GM12878 (cell line): ENCODE data around the gene TGFB2. TPM values are rescaled to one million over a fixed set of nuclear protein-coding genes. Genes with fewer than 3 reads are reported as not detected.

Experiments used
- ATAC-seq: fragments of 200-7000 bp; cut with Tn5 transposase; 3 replicates; pipeline ENCODE4 v1.9.1; 2020; ENCODE audit warnings: mild to moderate bottlenecking, moderate library complexity
- BruUV-seq: library from RNA; stranded (reverse); fragments of 400-500 nt; replicated peaks from 2 replicates; lab custom pipeline; 2021; lab: Mats Ljungman, UMichigan
- CTCF ChIA-PET: fragments of 300-600 bp; sonication (Branson Sonifier 250); formaldehyde crosslinking; extraction: SDS; loops from one replicate; lab custom pipeline; 2021; ENCODE audit warnings: inconsistent platforms; lab: Yijun Ruan, JAX
- POLR2A ChIA-PET: fragments of 350-600 bp; formaldehyde crosslinking; extraction: SDS; loops from one replicate; lab custom pipeline; 2021; ENCODE audit warnings: inconsistent platforms; lab: Charles Lee
- RAD21 ChIA-PET: fragments of 300-600 bp; sonication (Branson Sonifier 250); formaldehyde crosslinking; loops from one replicate; lab custom pipeline; 2023; ENCODE audit warnings: antibody characterized with exemption; ENCODE audit not compliant: unreplicated experiment; lab: Charles Lee
- SMC1A ChIA-PET: fragments of 300-600 bp; sonication (Branson Sonifier 250); formaldehyde crosslinking; loops from one replicate; lab custom pipeline; 2023; ENCODE audit not compliant: unreplicated experiment, uncharacterized antibody; lab: Charles Lee
- DNase-seq: peaks from one replicate; pipeline ENCODE4 v3.0.0-alpha.2; 2011; ENCODE audit warnings: low read depth, low spot score
- FAIRE-seq: peaks from 3 replicates; lab custom pipeline; 2011; peaks lifted over from hg19 to GRCh38; lab: Jason Lieb, UNC
- H2AFZ ChIP-seq: 2 replicates; pipeline ENCODE4 v1.6.0; 2011; ENCODE audit warnings: low read depth, low read length, control low read depth; ENCODE audit not compliant: control insufficient read depth
- H3K27ac ChIP-seq: 2 replicates; pipeline ENCODE4 v1.5.1; 2011; ENCODE audit warnings: control low read depth; ENCODE audit not compliant: control insufficient read depth, insufficient read depth
- H3K27me3 ChIP-seq, 2 experiments: replicated peaks in 1 of 2; 2 replicates each; pipeline versions ENCODE4 v1.6.0 to v1.6.1; 2011; ENCODE audit warnings: low read length in 1 of 2; ENCODE audit not compliant: control insufficient read depth in 2 of 2, insufficient read depth in 2 of 2
- H3K36me3 ChIP-seq, 2 experiments: 2 replicates each; pipeline ENCODE4 v1.5.1; 2011; ENCODE audit warnings: low read length in 1 of 2; ENCODE audit not compliant: control insufficient read depth in 2 of 2, insufficient read depth in 2 of 2
- H3K4me1 ChIP-seq: 2 replicates; pipeline ENCODE4 v1.6.1; 2011; ENCODE audit warnings: mild to moderate bottlenecking, low read length, moderate library complexity, mixed read lengths; ENCODE audit not compliant: control insufficient read depth, insufficient read depth
- H3K4me2 ChIP-seq: 2 replicates; pipeline ENCODE4 v1.6.0; 2011; ENCODE audit warnings: control low read depth; ENCODE audit not compliant: control insufficient read depth, insufficient read depth
- H3K4me3 ChIP-seq: fragments of 200-600 bp; sonication (generic); 2 replicates; pipeline ENCODE4 v1.5.1; 2016
- H3K79me2 ChIP-seq: 2 replicates; pipeline ENCODE4 v1.6.0; 2011; ENCODE audit warnings: low read length; ENCODE audit not compliant: control insufficient read depth, insufficient read depth
- H3K9ac ChIP-seq: 2 replicates; pipeline ENCODE4 v1.8.0; 2011; ENCODE audit warnings: low read length, control low read depth, mixed read lengths; ENCODE audit not compliant: control insufficient read depth, insufficient read depth
- H3K9me3 ChIP-seq: replicated peaks from 3 replicates; pipeline ENCODE4 v1.5.1; 2011; ENCODE audit warnings: mild to moderate bottlenecking, low read length; ENCODE audit not compliant: control insufficient read depth, insufficient read depth
- H4K20me1 ChIP-seq: 2 replicates; pipeline ENCODE4 v1.6.0; 2011; ENCODE audit not compliant: control insufficient read depth, insufficient read depth
- ATF3 ChIP-seq: IDR thresholded peaks from 2 replicates; pipeline ENCODE4 v1.6.1; 2011; ENCODE audit warnings: low read depth, mild to moderate bottlenecking, low read length, moderate library complexity, borderline replicate concordance; ENCODE audit errors: extremely low read depth
- E4F1 ChIP-seq: fragments of 450-650 bp; IDR thresholded peaks from 2 replicates; pipeline ENCODE4 v1.6.1; 2018; ENCODE audit warnings: borderline replicate concordance, mild to moderate bottlenecking; ENCODE audit not compliant: partially characterized antibody
- POU2F2 ChIP-seq: IDR thresholded peaks from 3 replicates; pipeline ENCODE4 v1.6.1; 2011; ENCODE audit warnings: low read depth, mild to moderate bottlenecking, low read length, borderline replicate concordance
- SIX5 ChIP-seq: IDR thresholded peaks from 2 replicates; pipeline ENCODE4 v1.6.1; 2011; ENCODE audit warnings: mild to moderate bottlenecking, low read depth, low read length, moderate library complexity; ENCODE audit not compliant: severe bottlenecking
- TBL1XR1 ChIP-seq: IDR thresholded peaks from 2 replicates; pipeline ENCODE4 v1.6.1; 2012; ENCODE audit warnings: low read depth, low read length, improper control_type of control experiment
- ZNF274 ChIP-seq: IDR thresholded peaks from one replicate; pipeline ENCODE4 v1.8.0; 2011; ENCODE audit not compliant: insufficient read length, insufficient read depth
- in situ Hi-C: fragments of 300-500 bp; cut with MboI; formaldehyde crosslinking; loops from 9 replicates; pipeline ENCODE4 v1.14.3; 2018; ENCODE audit warnings: mixed read lengths
- intact Hi-C: fragments of 100-400 bp; cut with micrococcal nuclease; formaldehyde crosslinking; loops from one replicate; pipeline ENCODE4 v1.14.2; 2022; ENCODE audit not compliant: unreplicated experiment
- polyA plus RNA-seq, 11 experiments: library from polyadenylated mRNA; depleted of rRNA in 4 of 11; unstranded in 6 of 11; stranded (reverse) in 5 of 11; fragments of >200 nt; fragmentation: Nextera tagmentation in 4 of 11; fragmentation: Illumina TruSeq in 1 of 11; extraction: Ambion mirVana in 4 of 11; extraction: Trizol in 1 of 11; gene quantifications; 1 replicate in 1 of 11; 2 replicates in 10 of 11; pipeline versions ENCODE4 v1.2.1 to v1.2.3, GENCODE V29; 2011 to 2016; ENCODE audit warnings: inconsistent platforms in 2 of 11, missing spikeins in 2 of 11, low read depth in 1 of 11
- total RNA-seq, 4 experiments: library from RNA; depleted of rRNA in 3 of 4; stranded (reverse); fragments of >200 nt in 3 of 4; fragmentation: Illumina TruSeq in 1 of 4; extraction: Trizol in 1 of 4; gene quantifications; 2 replicates each; pipeline versions ENCODE4 v1.2.1 to v1.2.3, GENCODE V29; 2013 to 2021
- TF ChIP-seq, protein P1 (sequence below): IDR thresholded peaks from 2 replicates; pipeline ENCODE4 v1.6.1; 2012; ENCODE audit warnings: low read depth, low read length, improper control_type of control experiment
- TF ChIP-seq, protein P2 (sequence below): fragments of 450-650 bp; IDR thresholded peaks from 2 replicates; pipeline ENCODE4 v1.6.1; 2016; ENCODE audit warnings: mild to moderate bottlenecking, moderate library complexity, borderline replicate concordance

TGFB2 gene
- total and polyA plus RNA-seq, 10 of the 15 experiments (the other 5 are each of a cell fraction or from before 2014, with no cell fraction given) = 0.03 to 0.11 (median 0.04) TPM; not detected in 6

DNA sequence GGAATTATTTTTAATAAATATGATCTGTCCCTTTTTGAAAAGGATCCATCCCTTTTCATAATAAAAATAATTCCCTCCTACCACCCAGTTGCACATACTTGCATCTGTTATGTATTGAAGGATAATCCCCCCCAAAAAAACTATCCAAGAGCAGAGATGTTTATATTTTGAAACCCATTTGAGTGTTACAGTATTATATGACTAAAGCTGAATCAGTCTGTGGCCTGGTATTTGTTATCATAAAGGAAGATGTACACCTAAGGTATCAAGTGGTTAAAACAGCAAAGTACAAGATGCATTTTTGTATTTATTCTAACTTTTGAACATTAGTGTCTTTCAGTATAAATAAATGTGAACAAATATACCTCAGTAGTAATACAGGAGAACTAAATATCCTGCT lies 12.7 kb upstream of the TGFB2 start:
- BruUV-seq = no TSS peak
- POLR2A ChIA-PET = no interaction called here
- Histone ChIP-seq H3K4me3 (no peak overlapping the region), H3K36me3 (no peaks in the 10 kb centered on the region), H3K27ac (no peak overlapping the region), H3K4me2 (no peak overlapping the region), H2AFZ (no peak overlapping the region), H3K9me3 (no peaks in the 10 kb centered on the region), H3K27me3 (no peaks in the 10 kb centered on the region), H3K79me2 (no peaks in the 10 kb centered on the region), H4K20me1 (no peaks in the 10 kb centered on the region), H3K9ac (no peak overlapping the region), H3K4me1 (no peaks in the 10 kb centered on the region)
- intact Hi-C loops = loop anchor here (5.0 to 10.0 kb wide), 2 partner anchors 732 to 1235 kb away; no protein-coding TSS in a partner anchor
- FAIRE-seq = no peak
- no peak for DNase-seq
- no peak for ATAC-seq
- TF ChIP-seq TBL1XR1 (no peak), POU2F2 (no peak), ZNF274 (no peak), SIX5 (no peak), E4F1 (no peak), ATF3 (no peak)
- TF ChIP-seq, protein P1, sequence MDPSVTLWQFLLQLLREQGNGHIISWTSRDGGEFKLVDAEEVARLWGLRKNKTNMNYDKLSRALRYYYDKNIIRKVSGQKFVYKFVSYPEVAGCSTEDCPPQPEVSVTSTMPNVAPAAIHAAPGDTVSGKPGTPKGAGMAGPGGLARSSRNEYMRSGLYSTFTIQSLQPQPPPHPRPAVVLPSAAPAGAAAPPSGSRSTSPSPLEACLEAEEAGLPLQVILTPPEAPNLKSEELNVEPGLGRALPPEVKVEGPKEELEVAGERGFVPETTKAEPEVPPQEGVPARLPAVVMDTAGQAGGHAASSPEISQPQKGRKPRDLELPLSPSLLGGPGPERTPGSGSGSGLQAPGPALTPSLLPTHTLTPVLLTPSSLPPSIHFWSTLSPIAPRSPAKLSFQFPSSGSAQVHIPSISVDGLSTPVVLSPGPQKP = no peak
- TF ChIP-seq, protein P2, sequence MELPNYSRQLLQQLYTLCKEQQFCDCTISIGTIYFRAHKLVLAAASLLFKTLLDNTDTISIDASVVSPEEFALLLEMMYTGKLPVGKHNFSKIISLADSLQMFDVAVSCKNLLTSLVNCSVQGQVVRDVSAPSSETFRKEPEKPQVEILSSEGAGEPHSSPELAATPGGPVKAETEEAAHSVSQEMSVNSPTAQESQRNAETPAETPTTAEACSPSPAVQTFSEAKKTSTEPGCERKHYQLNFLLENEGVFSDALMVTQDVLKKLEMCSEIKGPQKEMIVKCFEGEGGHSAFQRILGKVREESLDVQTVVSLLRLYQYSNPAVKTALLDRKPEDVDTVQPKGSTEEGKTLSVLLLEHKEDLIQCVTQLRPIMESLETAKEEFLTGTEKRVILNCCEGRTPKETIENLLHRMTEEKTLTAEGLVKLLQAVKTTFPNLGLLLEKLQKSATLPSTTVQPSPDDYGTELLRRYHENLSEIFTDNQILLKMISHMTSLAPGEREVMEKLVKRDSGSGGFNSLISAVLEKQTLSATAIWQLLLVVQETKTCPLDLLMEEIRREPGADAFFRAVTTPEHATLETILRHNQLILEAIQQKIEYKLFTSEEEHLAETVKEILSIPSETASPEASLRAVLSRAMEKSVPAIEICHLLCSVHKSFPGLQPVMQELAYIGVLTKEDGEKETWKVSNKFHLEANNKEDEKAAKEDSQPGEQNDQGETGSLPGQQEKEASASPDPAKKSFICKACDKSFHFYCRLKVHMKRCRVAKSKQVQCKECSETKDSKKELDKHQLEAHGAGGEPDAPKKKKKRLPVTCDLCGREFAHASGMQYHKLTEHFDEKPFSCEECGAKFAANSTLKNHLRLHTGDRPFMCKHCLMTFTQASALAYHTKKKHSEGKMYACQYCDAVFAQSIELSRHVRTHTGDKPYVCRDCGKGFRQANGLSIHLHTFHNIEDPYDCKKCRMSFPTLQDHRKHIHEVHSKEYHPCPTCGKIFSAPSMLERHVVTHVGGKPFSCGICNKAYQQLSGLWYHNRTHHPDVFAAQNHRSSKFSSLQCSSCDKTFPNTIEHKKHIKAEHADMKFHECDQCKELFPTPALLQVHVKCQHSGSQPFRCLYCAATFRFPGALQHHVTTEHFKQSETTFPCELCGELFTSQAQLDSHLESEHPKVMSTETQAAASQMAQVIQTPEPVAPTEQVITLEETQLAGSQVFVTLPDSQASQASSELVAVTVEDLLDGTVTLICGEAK = no peak
- SMC1A ChIA-PET = no interaction called here
- in situ Hi-C loops = no loop called here
- RAD21 ChIA-PET = no interaction called here
- CTCF ChIA-PET = no interaction called here
